BE2C (cell line): Measurements from ENCODE around the gene TP53BP1.
"Not testable (repeated sequence)": the region's sequence is repeated elsewhere in the genome, so short reads cannot be mapped to it uniquely, and the experiment has no call there.

Source experiments
- DNase-seq: peaks from one replicate; pipeline ENCODE4 v3.0.0-alpha.2; 2020
- H3K27me3 ChIP-seq: fragments of 250-450 bp; sonication (Bioruptor Pico); 2 replicates; pipeline ENCODE4 v1.5.1; 2020; ENCODE audit warnings: mild to moderate bottlenecking
- H3K36me3 ChIP-seq: fragments of 250-450 bp; sonication (Bioruptor Pico); 2 replicates; pipeline ENCODE4 v1.5.1; 2020; ENCODE audit warnings: mild to moderate bottlenecking
- H3K4me1 ChIP-seq: fragments of 250-450 bp; sonication (Bioruptor Pico); 2 replicates; pipeline ENCODE4 v1.5.1; 2020
- H3K4me3 ChIP-seq: 2 replicates; pipeline ENCODE4 v1.5.1; 2011; ENCODE audit warnings: low read depth, low read length
- H3K9me3 ChIP-seq: fragments of 250-450 bp; sonication (Bioruptor Pico); 2 replicates; pipeline ENCODE4 v1.5.1; 2020
- CTCF ChIP-seq: IDR thresholded peaks from 2 replicates; pipeline ENCODE4 v1.5.1; 2012; ENCODE audit warnings: mild to moderate bottlenecking, low read depth, low read length

The TP53BP1 gene

GRCh38 chr15:43406808-43407207 lies 86.1 kb downstream of the TP53BP1 start:
- Histone ChIP-seq H3K27me3 (no peaks in the 10 kb centered on the region), H3K36me3 (peaks cover 87% of the 10 kb centered on the region), H3K4me1 (peaks cover 12% of the 10 kb centered on the region), H3K4me3 (no peak overlapping the region), H3K9me3 (no peaks in the 10 kb centered on the region)
- DNase-seq, result no peak
- no peak for TF ChIP-seq CTCF

GRCh38 chr15:43406189-43406588 lies 86.8 kb downstream of the TP53BP1 start:
- Histone ChIP-seq H3K36me3 (peaks cover 87% of the 10 kb centered on the region), H3K9me3 (no peaks in the 10 kb centered on the region), H3K4me3 (no peak overlapping the region), H3K27me3 (no peaks in the 10 kb centered on the region), H3K4me1 (peaks cover 12% of the 10 kb centered on the region)
- no peak for DNase-seq
- no peak for TF ChIP-seq CTCF

- DNase-seq, result no peak
- H3K36me3 ChIP-seq, result peaks cover 89% of the 10 kb centered on the region
- no peaks in the 10 kb centered on the region for H3K27me3 ChIP-seq
- H3K4me1 ChIP-seq, result peaks cover 12% of the 10 kb centered on the region
- no peak for TF ChIP-seq CTCF
- H3K9me3 ChIP-seq, result no peaks in the 10 kb centered on the region
- H3K4me3 ChIP-seq, result no peak overlapping the region
These were observed 88.8 kb downstream of the TP53BP1 start for GRCh38 chr15:43404130-43404529.

GRCh38 chr15:43403616-43404015 lies 89.3 kb downstream of the TP53BP1 start:
- peaks cover 8% of the 10 kb centered on the region for H3K4me1 ChIP-seq
- no peak for DNase-seq
- H3K36me3 ChIP-seq, result peaks cover 89% of the 10 kb centered on the region
- TF ChIP-seq CTCF, result no peak
- no peaks in the 10 kb centered on the region for H3K9me3 ChIP-seq
- H3K27me3 ChIP-seq, result no peaks in the 10 kb centered on the region
- H3K4me3 ChIP-seq, result no peak overlapping the region

- Histone ChIP-seq H3K4me3 (no peak overlapping the region), H3K27me3 (no peaks in the 10 kb centered on the region), H3K36me3 (peaks cover 89% of the 10 kb centered on the region), H3K4me1 (0 out of 2 replicates have a peak, but pooled peaks cover 6% of the 10 kb centered on the region), H3K9me3 (no peaks in the 10 kb centered on the region)
- DNase-seq, result no peak
- no peak for TF ChIP-seq CTCF
These were observed 90.7 kb downstream of the TP53BP1 start for GRCh38 chr15:43402255-43402654.

GRCh38 chr15:43393592-43393991 lies 99.4 kb downstream of the TP53BP1 start:
- not testable (repeated sequence) for H3K27me3 ChIP-seq, H3K9me3 ChIP-seq, DNase-seq, H3K4me1 ChIP-seq, H3K4me3 ChIP-seq
- H3K36me3 ChIP-seq, result peaks cover 52% of the 10 kb centered on the region

GRCh38 chr15:43390723-43391122 lies 102.2 kb downstream of the TP53BP1 start:
- H3K4me3 ChIP-seq, result no peak overlapping the region

More at GRCh38 chr15:43390723-43391122, 102.2 kb downstream of the TP53BP1 start:
- Histone ChIP-seq H3K9me3 (no peaks in the 10 kb centered on the region), H3K36me3 (peaks cover 44% of the 10 kb centered on the region), H3K27me3 (no peaks in the 10 kb centered on the region), H3K4me1 (no peaks in the 10 kb centered on the region)
- no peak for TF ChIP-seq CTCF
- no peak for DNase-seq
